ENCODE measurements around the gene GUCY1A1.
A peak's percentile ranks its signal among the peaks of the same experiment; 100 is the strongest.

Gene GUCY1A1

GRCh38 chr4:155768370-155768769 is 101.7 kb downstream of the GUCY1A1 start:
- DNase-seq (ENCODE audit: low read depth): no peak
- no peak overlapping the region for H3K4me3 ChIP-seq (ENCODE audit: low read depth, low read length)
- TF ChIP-seq, protein P1, sequence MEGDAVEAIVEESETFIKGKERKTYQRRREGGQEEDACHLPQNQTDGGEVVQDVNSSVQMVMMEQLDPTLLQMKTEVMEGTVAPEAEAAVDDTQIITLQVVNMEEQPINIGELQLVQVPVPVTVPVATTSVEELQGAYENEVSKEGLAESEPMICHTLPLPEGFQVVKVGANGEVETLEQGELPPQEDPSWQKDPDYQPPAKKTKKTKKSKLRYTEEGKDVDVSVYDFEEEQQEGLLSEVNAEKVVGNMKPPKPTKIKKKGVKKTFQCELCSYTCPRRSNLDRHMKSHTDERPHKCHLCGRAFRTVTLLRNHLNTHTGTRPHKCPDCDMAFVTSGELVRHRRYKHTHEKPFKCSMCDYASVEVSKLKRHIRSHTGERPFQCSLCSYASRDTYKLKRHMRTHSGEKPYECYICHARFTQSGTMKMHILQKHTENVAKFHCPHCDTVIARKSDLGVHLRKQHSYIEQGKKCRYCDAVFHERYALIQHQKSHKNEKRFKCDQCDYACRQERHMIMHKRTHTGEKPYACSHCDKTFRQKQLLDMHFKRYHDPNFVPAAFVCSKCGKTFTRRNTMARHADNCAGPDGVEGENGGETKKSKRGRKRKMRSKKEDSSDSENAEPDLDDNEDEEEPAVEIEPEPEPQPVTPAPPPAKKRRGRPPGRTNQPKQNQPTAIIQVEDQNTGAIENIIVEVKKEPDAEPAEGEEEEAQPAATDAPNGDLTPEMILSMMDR (IDR thresholded peaks at IDR 0.05; ENCODE audit: control insufficient read depth, extremely low read depth, insufficient read depth): no peak

GRCh38 chr4:155769090-155769489 is 102.4 kb downstream of the GUCY1A1 start:
- TF ChIP-seq, protein P1 (IDR thresholded peaks at IDR 0.05; ENCODE audit: control insufficient read depth, extremely low read depth, insufficient read depth): no peak
- DNase-seq (ENCODE audit: low read depth): no peak
- H3K4me3 ChIP-seq (ENCODE audit: low read depth, low read length): no peak overlapping the region

GRCh38 chr4:155772459-155773195 is 106.0 kb downstream of the GUCY1A1 start:
- TF ChIP-seq, protein P1 (IDR thresholded peaks at IDR 0.05; ENCODE audit: control insufficient read depth, extremely low read depth, insufficient read depth): no peak
- no peak for DNase-seq (ENCODE audit: low read depth)
- H3K4me3 ChIP-seq (ENCODE audit: low read depth, low read length): no peak overlapping the region

GRCh38 chr4:155773196-155773800 is 106.7 kb downstream of the GUCY1A1 start:
- TF ChIP-seq, protein P1 (IDR thresholded peaks at IDR 0.05; ENCODE audit: control insufficient read depth, extremely low read depth, insufficient read depth): no peak
- no peak for DNase-seq (ENCODE audit: low read depth)
- no peak overlapping the region for H3K4me3 ChIP-seq (ENCODE audit: low read depth, low read length)

- DNase-seq (ENCODE audit: low read depth): no peak
- H3K4me3 ChIP-seq (ENCODE audit: low read depth, low read length): no peak overlapping the region
- TF ChIP-seq, protein P1 (IDR thresholded peaks at IDR 0.05; ENCODE audit: control insufficient read depth, extremely low read depth, insufficient read depth): no peak
Measured at GRCh38 chr4:155774033-155774432, 107.4 kb downstream of the GUCY1A1 start.

DNA sequence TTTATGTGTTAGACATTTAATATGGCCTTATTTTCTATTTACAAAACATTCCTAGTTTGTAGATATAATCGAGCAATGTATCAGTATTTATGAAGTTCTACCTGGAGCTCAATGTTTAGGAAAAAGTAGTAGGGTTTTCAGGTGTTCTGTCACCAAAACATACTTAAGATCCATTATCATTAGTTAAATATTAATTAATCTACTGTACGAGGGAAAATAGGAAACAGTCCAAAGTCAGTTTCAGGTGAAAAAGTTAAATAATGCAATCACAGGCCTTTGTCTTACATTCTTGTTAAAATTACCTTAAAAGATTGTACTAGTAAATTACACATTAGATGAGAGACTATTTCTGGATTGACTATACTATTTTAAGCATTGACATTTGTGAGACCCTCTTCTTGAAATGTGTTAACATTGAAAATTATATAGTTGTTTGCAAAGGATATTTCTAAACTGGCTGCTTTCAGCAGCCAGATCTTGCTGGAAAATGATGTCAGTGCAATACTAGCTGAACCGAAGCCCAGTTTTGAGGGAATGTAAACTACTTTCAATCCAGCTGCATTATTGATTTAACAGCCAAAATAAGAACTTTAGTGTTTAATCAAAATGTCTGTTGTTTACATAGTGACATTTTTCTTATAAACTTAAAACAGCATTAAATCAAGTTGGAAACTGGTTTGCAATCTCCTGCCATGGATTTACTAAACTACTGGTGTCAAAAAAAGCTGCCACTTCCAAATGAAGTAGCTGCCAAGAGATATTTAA is 111.5 kb downstream of the GUCY1A1 start:
- TF ChIP-seq, protein P1 (IDR thresholded peaks at IDR 0.05; ENCODE audit: control insufficient read depth, extremely low read depth, insufficient read depth): no peak
- peak; percentile 93 for DNase-seq (ENCODE audit: low read depth)
- H3K4me3 ChIP-seq (ENCODE audit: low read depth, low read length): no peak overlapping the region

Measured in LNCaP clone FGC (cell line).